Astrocyte of the spinal cord (primary cell): ENCODE measurements around the gene ZBTB16.
A peak's percentile ranks its signal among the peaks of the same experiment; 100 is the strongest.

Source experiments
- DNase-seq: peaks from one replicate; pipeline ENCODE4 v3.0.0; 2011; ENCODE audit warnings: low read depth, low spot score
- H3K4me3 ChIP-seq: 2 replicates; pipeline ENCODE4 v1.5.1; 2011; ENCODE audit warnings: low read depth, mild to moderate bottlenecking, low read length, moderate library complexity
- in situ Hi-C: cut with HindIII; loops from 2 replicates; pipeline ENCODE4 v1.10.0; 2017; ENCODE audit warnings: low sequenced_read_pairs
- TF ChIP-seq, protein P1 (sequence below): IDR thresholded peaks from 2 replicates; pipeline ENCODE4 v1.5.1; 2012; ENCODE audit warnings: low read depth, mild to moderate bottlenecking, low read length, inconsistent platforms

Gene ZBTB16

GRCh38 chr11:114056409-114056808, 3.1 kb upstream of the ZBTB16 start:
- in situ Hi-C loops, result no loop called here
- TF ChIP-seq, protein P1, sequence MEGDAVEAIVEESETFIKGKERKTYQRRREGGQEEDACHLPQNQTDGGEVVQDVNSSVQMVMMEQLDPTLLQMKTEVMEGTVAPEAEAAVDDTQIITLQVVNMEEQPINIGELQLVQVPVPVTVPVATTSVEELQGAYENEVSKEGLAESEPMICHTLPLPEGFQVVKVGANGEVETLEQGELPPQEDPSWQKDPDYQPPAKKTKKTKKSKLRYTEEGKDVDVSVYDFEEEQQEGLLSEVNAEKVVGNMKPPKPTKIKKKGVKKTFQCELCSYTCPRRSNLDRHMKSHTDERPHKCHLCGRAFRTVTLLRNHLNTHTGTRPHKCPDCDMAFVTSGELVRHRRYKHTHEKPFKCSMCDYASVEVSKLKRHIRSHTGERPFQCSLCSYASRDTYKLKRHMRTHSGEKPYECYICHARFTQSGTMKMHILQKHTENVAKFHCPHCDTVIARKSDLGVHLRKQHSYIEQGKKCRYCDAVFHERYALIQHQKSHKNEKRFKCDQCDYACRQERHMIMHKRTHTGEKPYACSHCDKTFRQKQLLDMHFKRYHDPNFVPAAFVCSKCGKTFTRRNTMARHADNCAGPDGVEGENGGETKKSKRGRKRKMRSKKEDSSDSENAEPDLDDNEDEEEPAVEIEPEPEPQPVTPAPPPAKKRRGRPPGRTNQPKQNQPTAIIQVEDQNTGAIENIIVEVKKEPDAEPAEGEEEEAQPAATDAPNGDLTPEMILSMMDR, result no peak
- H3K4me3 ChIP-seq, result no peak overlapping the region
- DNase-seq, result no peak

DNA sequence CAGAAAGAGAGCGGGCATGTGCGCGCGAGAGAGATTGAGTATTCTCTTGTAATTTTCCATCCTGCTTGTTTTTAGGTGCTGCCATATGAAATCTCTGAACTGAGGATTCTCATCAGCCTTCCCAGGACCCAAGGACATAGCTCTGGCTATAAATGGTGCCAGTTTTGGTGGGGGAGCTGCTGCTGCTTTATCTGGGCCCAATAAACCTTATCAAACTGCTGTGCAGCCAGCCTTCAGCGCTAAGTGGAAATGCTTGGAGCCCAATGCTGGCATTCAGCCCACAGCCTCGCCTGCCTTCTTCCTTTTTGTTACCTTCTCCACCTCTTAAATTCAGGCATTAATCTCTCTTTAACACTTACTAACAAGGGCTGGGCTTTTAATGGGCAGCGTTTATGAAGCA, 2.4 kb upstream of the ZBTB16 start:
- TF ChIP-seq, protein P1, result no peak
- in situ Hi-C loops, result no loop called here
- DNase-seq, result no peak
- H3K4me3 ChIP-seq, result no peak overlapping the region

- TF ChIP-seq, protein P1, result no peak
- in situ Hi-C loops, result no loop called here
- no peak overlapping the region for H3K4me3 ChIP-seq
- no peak for DNase-seq
These were observed 1.9 kb upstream of the ZBTB16 start for GRCh38 chr11:114057605-114058004.

GRCh38 chr11:114058026-114058706, 1.3 kb upstream of the ZBTB16 start:
- TF ChIP-seq, protein P1, result no peak
- peak; percentile 27 for DNase-seq
- in situ Hi-C loops, result no loop called here
- H3K4me3 ChIP-seq, result no peak overlapping the region

- no peak for DNase-seq
- in situ Hi-C loops, result no loop called here
- peak overlapping the region; percentile 45 for H3K4me3 ChIP-seq
- TF ChIP-seq, protein P1, result no peak
These were observed 637 bp upstream of the ZBTB16 start for GRCh38 chr11:114058871-114059277.

DNA sequence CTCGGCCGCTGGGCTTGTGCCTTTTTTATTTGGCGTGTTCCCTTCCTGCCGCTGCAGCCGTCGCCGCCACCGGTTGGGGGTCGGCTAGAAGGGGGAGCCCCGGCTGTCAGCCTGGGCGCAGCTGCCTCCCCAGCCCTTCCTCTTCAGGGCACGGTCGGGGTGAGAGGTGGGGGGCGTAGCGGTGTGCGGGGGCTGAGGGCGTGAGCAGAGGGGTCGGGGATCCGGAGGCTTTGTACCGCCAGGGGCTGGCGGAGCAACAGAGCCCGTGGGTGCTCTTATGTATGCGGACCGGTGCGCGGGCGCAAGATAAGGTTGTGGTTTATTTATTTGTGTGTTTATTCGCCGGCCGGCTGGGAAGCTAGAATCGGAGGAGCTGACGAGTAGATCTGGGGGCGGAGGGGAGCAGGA, 477 bp downstream of the ZBTB16 start:
- H3K4me3 ChIP-seq, result peak overlapping the region; percentile 81
- peak; percentile 54 for DNase-seq
- TF ChIP-seq, protein P1, result no peak
- in situ Hi-C loops, result no loop called here
